GM18499 (cell line): ENCODE results near the gene TXNRD3.
A peak's percentile ranks its signal among the peaks of the same experiment; 100 is the strongest.

Source experiments
- ATAC-seq: cut with Tn5 transposase; IDR thresholded peaks from one replicate; pipeline ENCODE4 v1.9.1; 2021; ENCODE audit warnings: moderate number of reproducible peaks; ENCODE audit not compliant: insufficient read depth, unreplicated experiment

TXNRD3 gene

DNA sequence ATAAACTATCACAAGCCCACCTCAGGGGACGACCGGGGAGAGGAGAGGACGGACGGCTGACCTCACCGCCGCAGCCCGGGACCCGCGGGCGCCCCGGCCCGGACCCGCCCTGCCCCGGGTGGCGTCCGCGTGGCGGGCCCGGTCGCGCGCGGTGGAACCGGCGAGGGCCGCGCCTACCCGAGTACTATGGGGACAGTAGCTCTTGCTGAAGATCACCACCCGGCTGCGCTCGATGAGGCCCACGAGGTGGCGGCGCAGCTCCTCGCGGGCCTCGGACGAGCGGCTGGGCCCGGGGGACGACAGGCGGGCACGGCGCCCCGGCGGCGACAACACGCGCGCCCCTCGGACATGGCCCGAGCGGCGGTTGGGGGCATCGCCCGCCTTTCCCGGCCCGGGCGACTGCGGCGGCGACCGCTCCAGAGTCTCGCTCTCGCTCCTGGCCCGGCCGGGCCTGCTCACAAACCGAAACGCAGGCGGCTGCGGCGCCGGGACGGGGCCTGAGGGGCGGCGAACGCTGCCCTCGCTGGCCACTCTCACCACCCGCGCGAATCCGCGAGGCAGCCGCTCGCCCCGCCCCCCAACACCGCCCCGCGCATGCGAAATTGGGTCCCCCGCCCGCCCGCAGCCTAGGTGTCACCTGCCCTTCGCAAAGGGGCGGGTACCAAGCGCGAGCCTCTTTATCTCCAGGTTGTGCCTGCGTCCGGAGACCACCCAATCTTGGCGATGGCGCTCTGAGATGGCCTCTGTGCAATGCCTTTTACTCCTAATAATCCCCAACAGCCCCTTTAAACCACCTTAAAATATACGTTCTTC lies at the start of gene TXNRD3:
TXNRD3 (minus strand) TSS at position 554 of the 813 bp plus-strand sequence.
- no peak for ATAC-seq

DNA sequence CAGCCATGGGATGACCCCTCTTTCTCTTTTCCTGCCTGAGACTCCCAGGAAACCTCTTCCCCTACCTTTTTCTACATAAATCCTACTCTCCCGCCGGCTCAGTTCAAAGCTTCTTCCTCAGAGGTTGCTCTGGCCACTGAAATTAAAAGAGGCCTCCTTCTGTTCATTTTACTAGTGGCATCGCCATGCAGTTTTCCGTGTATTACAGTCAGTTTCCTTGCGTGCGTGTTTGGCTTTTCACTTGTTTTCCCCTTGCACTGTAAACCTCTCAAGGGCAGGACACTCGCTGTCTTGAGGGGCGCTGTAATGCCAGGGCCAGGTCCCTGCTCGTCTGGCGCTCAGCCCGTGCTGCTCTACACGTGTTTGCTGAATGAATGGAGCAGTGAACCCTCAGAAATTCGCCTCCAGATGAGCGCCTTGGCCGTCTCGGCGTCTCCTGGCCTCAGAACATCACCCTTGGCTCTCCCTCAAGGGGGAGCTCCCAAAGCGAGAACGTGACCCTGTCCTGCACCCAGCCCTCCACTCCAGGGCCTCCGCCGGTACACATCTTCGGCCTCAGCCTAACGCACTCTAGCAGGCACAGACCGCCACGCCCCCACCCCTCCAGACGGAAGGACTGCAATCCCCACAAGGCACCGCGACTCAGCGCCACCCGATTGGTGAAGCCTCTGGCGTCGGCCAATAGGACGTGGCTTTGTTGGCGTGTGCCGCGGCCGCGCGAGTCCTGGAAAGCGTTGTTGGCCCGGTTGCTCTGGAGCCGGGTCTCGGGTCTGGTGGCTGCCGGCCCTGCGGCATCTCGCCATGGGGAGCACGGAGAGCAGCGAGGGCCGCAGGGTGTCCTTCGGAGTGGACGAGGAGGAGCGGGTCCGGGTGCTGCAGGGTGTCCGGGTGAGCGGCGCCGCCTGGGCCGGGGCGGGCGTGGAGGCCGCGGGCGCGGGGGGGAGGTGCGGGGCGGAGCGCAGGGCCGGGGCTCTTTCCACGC lies 48.9 kb upstream of the TXNRD3 start, which contains the start of gene CHCHD6:
CHCHD6 (plus strand) TSS at position 729 of the 982 bp plus-strand sequence; CDS start at position 802, 73 bp downstream.
- ATAC-seq, result peak; percentile 85

- ATAC-seq, result no peak
Measured at GRCh38 chr3:126699011-126699410, 44.1 kb upstream of the TXNRD3 start.

DNA sequence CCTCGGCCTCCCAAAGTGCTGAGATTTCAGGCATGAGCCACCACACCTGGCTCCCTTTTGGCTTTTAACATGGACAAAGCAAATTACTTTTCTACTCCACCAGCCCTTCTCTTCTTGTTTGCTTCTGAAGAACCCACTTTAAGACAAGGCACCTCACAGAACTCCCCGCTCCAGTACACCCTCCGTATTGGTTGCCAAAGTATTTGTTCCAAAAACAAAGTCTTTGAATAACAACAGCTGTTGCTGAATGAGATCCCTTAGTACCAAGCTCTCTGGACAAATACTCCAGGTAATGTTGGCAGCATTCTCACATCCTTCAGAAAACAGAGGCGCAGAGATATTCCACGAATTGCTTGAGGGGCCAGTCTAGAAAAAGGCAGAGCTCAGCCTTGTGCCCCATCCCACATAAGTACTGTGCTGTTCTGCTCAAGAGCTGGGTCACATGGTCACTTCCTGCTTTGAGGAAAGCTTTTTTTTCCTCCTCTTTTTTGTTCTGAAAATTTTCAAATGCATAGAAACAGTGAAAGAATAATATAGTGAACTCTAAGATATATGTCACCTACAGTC lies 41.9 kb upstream of the TXNRD3 start:
- ATAC-seq, result no peak

GRCh38 chr3:126693921-126694320 lies 39.0 kb upstream of the TXNRD3 start:
- ATAC-seq, result no peak

- no peak for ATAC-seq
Measured at GRCh38 chr3:126692858-126693257, 37.9 kb upstream of the TXNRD3 start.

- ATAC-seq, result no peak
Measured at GRCh38 chr3:126691765-126692164, 36.8 kb upstream of the TXNRD3 start.

GRCh38 chr3:126685493-126685892 lies 30.6 kb upstream of the TXNRD3 start:
- ATAC-seq, result no peak

DNA sequence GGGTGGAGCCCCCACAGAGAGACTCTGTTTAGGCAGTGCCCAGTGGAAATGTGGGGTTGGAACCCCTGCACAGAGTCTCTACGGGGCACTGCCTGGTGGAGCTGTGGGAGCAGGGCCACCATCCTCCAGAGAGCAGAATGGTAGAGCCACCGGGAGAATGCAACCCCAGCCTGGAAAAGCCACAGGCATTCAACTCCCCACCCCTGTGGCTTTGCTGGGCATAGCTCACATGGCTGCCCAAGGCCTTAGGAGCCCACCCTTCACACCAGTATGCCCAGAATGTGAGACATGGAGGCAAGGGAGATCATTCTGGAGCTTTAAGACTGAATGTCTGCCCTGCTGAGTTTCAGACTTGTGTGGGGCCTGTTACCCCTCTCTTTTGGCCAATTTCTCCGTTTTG lies 30.1 kb upstream of the TXNRD3 start:
- ATAC-seq, result no peak

DNA sequence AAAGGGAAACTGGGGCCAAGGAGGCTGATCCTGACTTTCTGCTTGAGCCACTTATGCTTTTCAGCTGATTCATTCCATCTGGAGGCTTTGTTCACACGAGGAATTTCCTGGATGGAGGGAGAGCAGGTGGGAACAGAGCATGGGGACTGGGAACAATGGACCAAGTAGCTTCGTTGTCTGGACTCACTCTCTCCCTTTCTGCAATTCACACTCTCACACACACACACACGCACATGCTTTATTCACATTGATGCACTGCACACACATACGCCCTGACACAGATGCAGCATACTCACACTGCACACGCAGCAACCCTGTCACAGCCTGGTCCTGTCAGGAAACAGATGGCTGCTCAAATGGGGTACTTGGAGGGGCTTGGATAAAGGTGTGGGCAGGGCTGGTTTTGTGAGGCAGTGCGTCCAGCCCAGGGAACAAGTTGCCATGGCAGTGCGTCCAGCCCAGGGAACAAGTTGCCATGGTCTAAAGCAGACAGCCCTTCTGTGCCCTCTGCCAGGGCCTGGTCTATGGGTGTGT lies 29.4 kb upstream of the TXNRD3 start:
- ATAC-seq, result no peak

GRCh38 chr3:126683069-126683468 lies 28.1 kb upstream of the TXNRD3 start:
- no peak for ATAC-seq

DNA sequence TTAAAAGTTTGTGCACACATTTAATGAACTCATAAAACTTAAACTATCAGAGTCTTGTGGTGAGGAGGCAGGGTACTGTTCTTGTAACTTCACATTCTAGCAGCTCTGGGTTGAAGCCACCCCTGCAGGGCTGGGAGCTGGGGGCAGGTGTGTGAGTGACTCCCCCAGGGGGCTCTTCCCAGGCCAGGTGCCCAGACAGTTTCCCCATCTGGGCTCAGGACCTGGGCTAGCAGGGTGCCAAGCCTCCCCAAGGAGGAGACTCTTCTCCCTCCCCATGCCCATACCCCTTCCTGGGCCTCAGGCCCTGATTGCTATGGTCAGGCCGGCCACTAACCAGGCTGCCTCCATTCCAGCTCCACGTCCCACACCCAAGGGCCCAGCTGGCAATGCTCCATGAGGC lies 27.1 kb upstream of the TXNRD3 start:
- no peak for ATAC-seq

- no peak for ATAC-seq
Measured at GRCh38 chr3:126680667-126681055, 25.7 kb upstream of the TXNRD3 start.

GRCh38 chr3:126679831-126680666 lies 25.1 kb upstream of the TXNRD3 start:
- ATAC-seq, result no peak

GRCh38 chr3:126679318-126679751 lies 24.4 kb upstream of the TXNRD3 start:
- no peak for ATAC-seq

DNA sequence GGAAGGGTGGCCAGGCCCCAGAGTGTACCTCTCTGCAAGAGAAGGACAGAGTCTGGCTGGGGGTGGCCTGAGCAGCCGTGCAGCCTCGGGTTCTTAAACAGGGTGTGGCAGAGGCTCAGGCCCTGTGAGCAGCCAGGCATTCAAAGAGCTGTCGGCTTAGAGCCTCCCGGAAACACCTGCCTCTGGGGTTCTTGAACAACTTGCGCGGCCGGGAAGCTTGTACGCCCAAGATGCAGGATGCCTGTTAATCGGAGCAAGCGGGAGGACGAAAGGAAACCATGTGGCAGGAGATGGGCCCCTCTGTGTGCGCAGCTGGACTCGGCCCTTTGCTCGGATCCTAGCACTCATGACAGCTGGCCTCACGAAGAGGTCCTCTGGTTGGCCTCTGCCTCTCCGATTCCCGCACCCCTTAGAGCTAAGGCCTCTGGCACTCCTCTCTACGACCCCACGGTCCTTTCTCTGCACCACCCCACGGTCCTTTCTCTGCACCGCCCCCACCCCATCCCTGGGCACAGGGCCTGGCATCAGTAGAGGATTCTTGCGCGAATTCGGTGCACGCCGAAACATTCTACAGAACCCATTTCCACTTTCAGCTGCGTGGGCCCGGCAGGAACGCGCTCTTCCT lies 23.9 kb upstream of the TXNRD3 start:
- no peak for ATAC-seq

DNA sequence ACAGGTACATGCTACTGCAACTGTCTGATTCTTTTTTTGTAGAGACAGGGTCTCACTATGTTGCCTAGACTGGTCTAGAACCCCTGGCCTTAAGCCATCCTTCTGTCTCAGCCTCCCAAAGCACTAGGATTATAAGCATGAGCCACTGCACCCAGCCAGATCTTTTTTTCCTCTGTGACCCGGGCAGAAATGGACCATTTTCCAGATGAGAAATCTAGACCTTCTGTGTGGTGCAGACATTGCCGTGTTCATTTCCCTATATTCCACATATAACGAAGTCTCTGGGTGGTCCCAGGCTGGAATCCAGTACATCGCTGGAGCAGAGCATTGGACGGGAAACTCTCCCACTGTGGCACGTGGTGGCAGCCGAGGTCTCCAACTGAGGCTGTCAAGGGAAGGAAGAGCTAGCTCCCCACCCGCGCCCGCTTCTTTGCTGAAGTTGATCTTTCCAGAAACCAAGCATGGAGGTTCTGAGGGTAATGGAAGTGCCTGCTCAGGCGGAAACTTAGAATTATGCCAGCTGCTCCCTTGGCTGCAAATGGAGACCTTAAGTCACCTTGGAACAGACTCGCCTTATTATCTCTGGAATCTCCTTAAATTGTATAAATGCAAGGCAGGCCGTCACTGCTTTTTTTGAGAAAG lies 23.1 kb upstream of the TXNRD3 start:
- ATAC-seq, result no peak

- no peak for ATAC-seq
Measured at GRCh38 chr3:126676919-126677705, 22.2 kb upstream of the TXNRD3 start.
